HepG2 (cell line): Measurements from ENCODE around the gene HEBP1. TPM values are rescaled to one million over a fixed set of nuclear protein-coding genes. Genes with fewer than 3 reads are reported as not detected.

Experiments used
- HIVEP1 ChIP-seq: sonication (generic); formaldehyde crosslinking; IDR thresholded peaks from 2 replicates; pipeline ENCODE4 v1.4.0; 2020; ENCODE audit warnings: mild to moderate bottlenecking, missing genetic modification reagents
- JUNB ChIP-seq: sonication (generic); formaldehyde crosslinking; IDR thresholded peaks from 2 replicates; pipeline ENCODE4 v1.8.0; 2022; ENCODE audit warnings: missing genetic modification reagents, mild to moderate bottlenecking, borderline replicate concordance
- NRL ChIP-seq: sonication (generic); formaldehyde crosslinking; IDR thresholded peaks from 2 replicates; pipeline ENCODE4 v1.5.0; 2020; ENCODE audit warnings: missing genetic modification reagents, mild to moderate bottlenecking, moderate library complexity, borderline replicate concordance
- SIX4 ChIP-seq: sonication (generic); formaldehyde crosslinking; IDR thresholded peaks from 2 replicates; pipeline ENCODE4 v1.4.0; 2020; ENCODE audit warnings: missing genetic modification reagents
- ZNF256 ChIP-seq: sonication (generic); formaldehyde crosslinking; conservative IDR thresholded peaks from 2 replicates; pipeline ENCODE4 v1.4.0; 2020; ENCODE audit warnings: missing genetic modification reagents
- polyA plus RNA-seq, 8 experiments: library from polyadenylated mRNA; depleted of rRNA in 3 of 8; stranded (reverse) in 7 of 8; unstranded in 1 of 8; fragments of >200 nt; fragmentation: Illumina TruSeq in 4 of 8; extraction: Trizol in 4 of 8; gene quantifications; 2 replicates each; pipeline versions ENCODE4 v1.2.1 to v1.2.3, GENCODE V29; 2011 to 2016; ENCODE audit warnings: low read depth in 4 of 8, missing spikeins in 1 of 8, mixed read lengths in 1 of 8; ENCODE audit not compliant: insufficient read depth in 1 of 8
- total RNA-seq, 5 experiments: library from RNA; depleted of rRNA; stranded (reverse); fragments of >200 nt; fragmentation: Illumina TruSeq; extraction: Trizol; gene quantifications; 2 replicates each; pipeline ENCODE4 v1.2.3, GENCODE V29; 2016; ENCODE audit warnings: low read depth in 1 of 5
- TF ChIP-seq, protein P1 (sequence below): sonication (generic); formaldehyde crosslinking; IDR thresholded peaks from one replicate; pipeline ENCODE4 v1.5.1; 2020; ENCODE audit warnings: mild to moderate bottlenecking, missing genetic modification reagents; ENCODE audit errors: not compliant biosample characterization
- TF ChIP-seq, protein P2 (sequence below), 2 experiments: fragments of 450-650 bp in 1 of 2; sonication (generic) in 1 of 2; formaldehyde crosslinking in 1 of 2; IDR thresholded peaks; 2 replicates each; pipeline versions ENCODE4 v1.6.1 to v1.8.0; 2016 to 2022; ENCODE audit warnings: antibody characterized with exemption in 1 of 2, mild to moderate bottlenecking in 1 of 2, missing genetic modification reagents in 1 of 2

HEBP1 gene
- total and polyA plus RNA-seq, 2 of the 13 experiments (the other 11 are each of a cell fraction or from before 2014, with no cell fraction given): 7.8 to 9.4 TPM

DNA sequence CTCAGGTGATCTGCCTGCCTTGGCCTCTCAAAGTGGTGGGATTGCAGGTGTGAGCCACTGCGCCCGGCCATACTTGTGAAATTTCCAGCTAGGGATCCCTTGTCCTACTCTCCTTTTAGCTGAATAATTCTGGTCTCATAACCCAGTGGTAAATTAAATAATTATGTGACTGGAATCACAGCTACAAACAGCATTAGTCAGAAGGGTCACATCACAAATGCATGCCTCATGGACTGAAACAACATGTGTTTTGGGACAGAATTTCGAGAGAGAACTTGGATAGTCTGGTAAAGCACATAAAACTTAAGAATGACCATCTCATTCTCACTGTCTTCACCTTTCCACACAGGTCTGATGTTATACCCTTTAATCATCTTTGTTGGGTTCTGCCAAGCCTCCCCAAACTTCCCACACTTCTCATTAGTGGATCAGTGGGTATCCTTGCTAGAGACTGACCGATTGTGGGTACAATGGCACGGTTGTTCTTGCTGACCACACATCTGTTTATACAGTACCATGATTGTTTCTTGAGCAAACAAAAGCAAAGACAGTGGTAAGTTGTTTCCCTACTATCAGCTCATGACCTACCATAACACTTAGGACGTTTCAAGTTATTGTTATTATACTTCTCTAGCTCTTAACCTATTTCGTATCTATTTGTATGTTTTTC lies 53.2 kb downstream of the HEBP1 start (continued):
- TF ChIP-seq, protein P1, sequence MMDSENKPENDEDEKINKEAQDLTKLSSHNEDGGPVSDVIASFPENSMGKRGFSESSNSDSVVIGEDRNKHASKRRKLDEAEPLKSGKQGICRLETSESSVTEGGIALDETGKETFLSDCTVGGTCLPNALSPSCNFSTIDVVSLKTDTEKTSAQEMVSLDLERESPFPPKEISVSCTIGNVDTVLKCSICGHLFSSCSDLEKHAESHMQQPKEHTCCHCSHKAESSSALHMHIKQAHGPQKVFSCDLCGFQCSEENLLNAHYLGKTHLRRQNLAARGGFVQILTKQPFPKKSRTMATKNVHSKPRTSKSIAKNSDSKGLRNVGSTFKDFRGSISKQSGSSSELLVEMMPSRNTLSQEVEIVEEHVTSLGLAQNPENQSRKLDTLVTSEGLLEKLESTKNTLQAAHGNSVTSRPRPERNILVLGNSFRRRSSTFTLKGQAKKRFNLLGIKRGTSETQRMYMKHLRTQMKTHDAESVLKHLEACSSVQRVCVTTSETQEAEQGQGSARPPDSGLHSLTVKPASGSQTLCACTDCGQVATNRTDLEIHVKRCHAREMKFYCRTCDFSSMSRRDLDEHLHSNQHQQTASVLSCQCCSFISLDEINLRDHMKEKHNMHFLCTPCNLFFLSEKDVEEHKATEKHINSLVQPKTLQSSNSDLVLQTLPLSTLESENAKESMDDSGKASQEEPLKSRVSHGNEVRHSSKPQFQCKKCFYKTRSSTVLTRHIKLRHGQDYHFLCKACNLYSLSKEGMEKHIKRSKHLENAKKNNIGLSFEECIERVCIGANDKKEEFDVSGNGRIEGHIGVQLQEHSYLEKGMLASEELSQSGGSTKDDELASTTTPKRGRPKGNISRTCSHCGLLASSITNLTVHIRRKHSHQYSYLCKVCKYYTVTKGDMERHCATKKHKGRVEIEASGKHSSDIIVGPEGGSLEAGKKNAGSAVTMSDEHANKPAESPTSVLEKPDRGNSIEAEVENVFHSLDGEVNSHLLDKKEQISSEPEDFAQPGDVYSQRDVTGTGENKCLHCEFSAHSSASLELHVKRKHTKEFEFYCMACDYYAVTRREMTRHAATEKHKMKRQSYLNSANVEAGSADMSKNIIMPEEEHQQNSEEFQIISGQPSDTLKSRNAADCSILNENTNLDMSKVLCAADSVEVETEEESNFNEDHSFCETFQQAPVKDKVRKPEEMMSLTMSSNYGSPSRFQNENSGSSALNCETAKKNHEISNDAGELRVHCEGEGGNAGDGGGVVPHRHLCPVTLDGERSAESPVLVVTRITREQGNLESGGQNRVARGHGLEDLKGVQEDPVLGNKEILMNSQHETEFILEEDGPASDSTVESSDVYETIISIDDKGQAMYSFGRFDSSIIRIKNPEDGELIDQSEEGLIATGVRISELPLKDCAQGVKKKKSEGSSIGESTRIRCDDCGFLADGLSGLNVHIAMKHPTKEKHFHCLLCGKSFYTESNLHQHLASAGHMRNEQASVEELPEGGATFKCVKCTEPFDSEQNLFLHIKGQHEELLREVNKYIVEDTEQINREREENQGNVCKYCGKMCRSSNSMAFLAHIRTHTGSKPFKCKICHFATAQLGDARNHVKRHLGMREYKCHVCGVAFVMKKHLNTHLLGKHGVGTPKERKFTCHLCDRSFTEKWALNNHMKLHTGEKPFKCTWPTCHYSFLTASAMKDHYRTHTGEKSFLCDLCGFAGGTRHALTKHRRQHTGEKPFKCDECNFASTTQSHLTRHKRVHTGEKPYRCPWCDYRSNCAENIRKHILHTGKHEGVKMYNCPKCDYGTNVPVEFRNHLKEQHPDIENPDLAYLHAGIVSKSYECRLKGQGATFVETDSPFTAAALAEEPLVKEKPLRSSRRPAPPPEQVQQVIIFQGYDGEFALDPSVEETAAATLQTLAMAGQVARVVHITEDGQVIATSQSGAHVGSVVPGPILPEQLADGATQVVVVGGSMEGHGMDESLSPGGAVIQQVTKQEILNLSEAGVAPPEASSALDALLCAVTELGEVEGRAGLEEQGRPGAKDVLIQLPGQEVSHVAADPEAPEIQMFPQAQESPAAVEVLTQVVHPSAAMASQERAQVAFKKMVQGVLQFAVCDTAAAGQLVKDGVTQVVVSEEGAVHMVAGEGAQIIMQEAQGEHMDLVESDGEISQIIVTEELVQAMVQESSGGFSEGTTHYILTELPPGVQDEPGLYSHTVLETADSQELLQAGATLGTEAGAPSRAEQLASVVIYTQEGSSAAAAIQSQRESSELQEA (CRISPR knock-in tag): no peak
- TF ChIP-seq HIVEP1 (CRISPR knock-in tag) (no peak), NRL (CRISPR knock-in tag) (no peak), JUNB (no peak), ZNF256 (CRISPR knock-in tag) (no peak), SIX4 (CRISPR knock-in tag) (no peak)
- TF ChIP-seq, protein P2, sequence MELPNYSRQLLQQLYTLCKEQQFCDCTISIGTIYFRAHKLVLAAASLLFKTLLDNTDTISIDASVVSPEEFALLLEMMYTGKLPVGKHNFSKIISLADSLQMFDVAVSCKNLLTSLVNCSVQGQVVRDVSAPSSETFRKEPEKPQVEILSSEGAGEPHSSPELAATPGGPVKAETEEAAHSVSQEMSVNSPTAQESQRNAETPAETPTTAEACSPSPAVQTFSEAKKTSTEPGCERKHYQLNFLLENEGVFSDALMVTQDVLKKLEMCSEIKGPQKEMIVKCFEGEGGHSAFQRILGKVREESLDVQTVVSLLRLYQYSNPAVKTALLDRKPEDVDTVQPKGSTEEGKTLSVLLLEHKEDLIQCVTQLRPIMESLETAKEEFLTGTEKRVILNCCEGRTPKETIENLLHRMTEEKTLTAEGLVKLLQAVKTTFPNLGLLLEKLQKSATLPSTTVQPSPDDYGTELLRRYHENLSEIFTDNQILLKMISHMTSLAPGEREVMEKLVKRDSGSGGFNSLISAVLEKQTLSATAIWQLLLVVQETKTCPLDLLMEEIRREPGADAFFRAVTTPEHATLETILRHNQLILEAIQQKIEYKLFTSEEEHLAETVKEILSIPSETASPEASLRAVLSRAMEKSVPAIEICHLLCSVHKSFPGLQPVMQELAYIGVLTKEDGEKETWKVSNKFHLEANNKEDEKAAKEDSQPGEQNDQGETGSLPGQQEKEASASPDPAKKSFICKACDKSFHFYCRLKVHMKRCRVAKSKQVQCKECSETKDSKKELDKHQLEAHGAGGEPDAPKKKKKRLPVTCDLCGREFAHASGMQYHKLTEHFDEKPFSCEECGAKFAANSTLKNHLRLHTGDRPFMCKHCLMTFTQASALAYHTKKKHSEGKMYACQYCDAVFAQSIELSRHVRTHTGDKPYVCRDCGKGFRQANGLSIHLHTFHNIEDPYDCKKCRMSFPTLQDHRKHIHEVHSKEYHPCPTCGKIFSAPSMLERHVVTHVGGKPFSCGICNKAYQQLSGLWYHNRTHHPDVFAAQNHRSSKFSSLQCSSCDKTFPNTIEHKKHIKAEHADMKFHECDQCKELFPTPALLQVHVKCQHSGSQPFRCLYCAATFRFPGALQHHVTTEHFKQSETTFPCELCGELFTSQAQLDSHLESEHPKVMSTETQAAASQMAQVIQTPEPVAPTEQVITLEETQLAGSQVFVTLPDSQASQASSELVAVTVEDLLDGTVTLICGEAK (IDR thresholded peaks at IDR 0.05): no peak
- TF ChIP-seq, protein P2 (CRISPR knock-in tag; IDR thresholded peaks at IDR 0.05): no peak
